Natural killer cell (primary cell): ENCODE data around the gene PDCD2L. TPM values are rescaled to one million over a fixed set of nuclear protein-coding genes. Genes with fewer than 3 reads are reported as not detected.
A peak's percentile ranks its signal among the peaks of the same experiment; 100 is the strongest.

ENCODE experiments used
- ATAC-seq, 3 donors: fragments of 150-1000 bp in 2 of 3; fragments of 200-7000 bp in 1 of 3; cut with Tn5 transposase; 1 replicate in 1 of 3; 2 replicates in 2 of 3; pipeline ENCODE4 v1.10.0; 2021; ENCODE audit warnings: mild to moderate bottlenecking in 2 of 3, moderate library complexity in 2 of 3
- DNase-seq, 2 donors: peaks; one replicate each; pipeline versions ENCODE4 v3.0.0 to v3.0.0-alpha.2; 2013 to 2021; ENCODE audit warnings: mixed read lengths in 1 of 2
- H3K27ac ChIP-seq: one replicate; pipeline ENCODE4 v1.5.1; 2013; ENCODE audit warnings: mild to moderate bottlenecking, low read length
- H3K27me3 ChIP-seq: one replicate; pipeline ENCODE4 v1.6.1; 2013; ENCODE audit warnings: low read length; ENCODE audit not compliant: control insufficient read depth, insufficient read depth
- H3K36me3 ChIP-seq: one replicate; pipeline ENCODE4 v1.6.1; 2013; ENCODE audit warnings: low read length; ENCODE audit not compliant: control insufficient read depth, insufficient read depth
- H3K4me1 ChIP-seq: one replicate; pipeline ENCODE4 v1.6.1; 2013; ENCODE audit warnings: low read length; ENCODE audit not compliant: control insufficient read depth, insufficient read depth
- H3K4me3 ChIP-seq: one replicate; pipeline ENCODE4 v1.5.1; 2013; ENCODE audit warnings: low read length
- H3K9me3 ChIP-seq: one replicate; pipeline ENCODE4 v1.6.1; 2013; ENCODE audit warnings: low read length; ENCODE audit not compliant: control insufficient read depth, insufficient read depth
- H3K27ac Mint-ChIP-seq, 2 donors: one replicate each; pipeline ENCODE4 v1.8.0; 2022; ENCODE audit warnings: mild to moderate bottlenecking in 2 of 2, mixed read lengths in 2 of 2, moderate library complexity in 1 of 2
- H3K27me3 Mint-ChIP-seq, 2 donors: one replicate each; pipeline ENCODE4 v1.8.0; 2022; ENCODE audit warnings: low read depth in 2 of 2, mixed read lengths in 2 of 2
- H3K36me3 Mint-ChIP-seq: one replicate; pipeline ENCODE4 v1.8.0; 2022; ENCODE audit warnings: mixed read lengths
- H3K4me1 Mint-ChIP-seq, 2 donors: one replicate each; pipeline ENCODE4 v1.8.0; 2022; ENCODE audit warnings: mixed read lengths in 2 of 2
- H3K4me3 Mint-ChIP-seq: one replicate; pipeline ENCODE4 v1.8.0; 2022; ENCODE audit warnings: mild to moderate bottlenecking, moderate library complexity, mixed read lengths
- H3K9me3 Mint-ChIP-seq, 2 donors: one replicate each; pipeline ENCODE4 v1.8.0; 2022; ENCODE audit warnings: mixed read lengths in 2 of 2
- WGBS: methylation state at CpG from one replicate; pipeline ENCODE4 v1.1.7; 2013; ENCODE audit warnings: missing lambda C conversion rate; ENCODE audit not compliant: insufficient coverage; 5-methylcytosine and 5-hydroxymethylcytosine counted together
- intact Hi-C: fragments of 100-400 bp; cut with micrococcal nuclease; formaldehyde crosslinking; loops from one replicate; pipeline ENCODE4 v1.14.2; 2022
- total RNA-seq, 4 donors: library from RNA; stranded (reverse); fragments of 120-200 nt in 1 of 4; gene quantifications; one replicate each; pipeline versions ENCODE4 v1.2.3 to v1.2.4, GENCODE V29; 2013 to 2022
- TF ChIP-seq, protein P1 (sequence below): fragments of 200-600 bp; IDR thresholded peaks from one replicate; pipeline ENCODE4 v1.8.0; 2022; ENCODE audit warnings: antibody characterized with exemption

The PDCD2L gene
- total RNA-seq, 3 donors from 2014 or later (not counting 1 experiment from before 2014, with no cell fraction given), result 4.7 to 8.6 (median 5.6) TPM

DNA sequence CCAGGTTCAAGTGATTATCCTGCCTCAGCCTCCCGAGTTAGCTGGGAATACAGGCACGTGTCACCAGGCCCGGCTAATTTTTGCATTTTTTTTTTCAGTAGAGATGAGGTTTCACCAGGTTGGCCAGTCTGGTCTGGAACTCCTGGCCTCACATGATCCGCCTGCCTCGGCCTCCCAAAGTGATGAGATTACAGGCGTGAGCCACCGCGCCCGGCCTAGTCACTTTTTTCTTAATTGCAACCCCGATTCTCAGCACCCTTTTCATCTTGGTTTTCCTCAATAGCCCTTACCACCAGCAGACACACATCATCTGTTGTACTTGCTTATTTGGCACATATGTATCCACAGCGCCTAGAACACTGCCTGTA, 39.8 kb upstream of the PDCD2L start:
- Histone ChIP-seq H3K27ac (peak overlapping the region; percentile 49), H3K27me3 (no peaks in the 10 kb centered on the region), H3K4me1 (peaks cover 29% of the 10 kb centered on the region), H3K36me3 (peaks cover 20% of the 10 kb centered on the region), H3K9me3 (no peaks in the 10 kb centered on the region), H3K4me3 (peak overlapping the region; percentile 85)
- peak overlapping the region; percentile 53 to 77 for H3K27ac Mint-ChIP-seq
- H3K4me3 Mint-ChIP-seq, result peak overlapping the region; percentile 83
- no peaks in the 10 kb centered on the region for H3K27me3 Mint-ChIP-seq
- intact Hi-C loops, result no loop called here
- no peak for ATAC-seq
- no peak for DNase-seq
- TF ChIP-seq, protein P1, sequence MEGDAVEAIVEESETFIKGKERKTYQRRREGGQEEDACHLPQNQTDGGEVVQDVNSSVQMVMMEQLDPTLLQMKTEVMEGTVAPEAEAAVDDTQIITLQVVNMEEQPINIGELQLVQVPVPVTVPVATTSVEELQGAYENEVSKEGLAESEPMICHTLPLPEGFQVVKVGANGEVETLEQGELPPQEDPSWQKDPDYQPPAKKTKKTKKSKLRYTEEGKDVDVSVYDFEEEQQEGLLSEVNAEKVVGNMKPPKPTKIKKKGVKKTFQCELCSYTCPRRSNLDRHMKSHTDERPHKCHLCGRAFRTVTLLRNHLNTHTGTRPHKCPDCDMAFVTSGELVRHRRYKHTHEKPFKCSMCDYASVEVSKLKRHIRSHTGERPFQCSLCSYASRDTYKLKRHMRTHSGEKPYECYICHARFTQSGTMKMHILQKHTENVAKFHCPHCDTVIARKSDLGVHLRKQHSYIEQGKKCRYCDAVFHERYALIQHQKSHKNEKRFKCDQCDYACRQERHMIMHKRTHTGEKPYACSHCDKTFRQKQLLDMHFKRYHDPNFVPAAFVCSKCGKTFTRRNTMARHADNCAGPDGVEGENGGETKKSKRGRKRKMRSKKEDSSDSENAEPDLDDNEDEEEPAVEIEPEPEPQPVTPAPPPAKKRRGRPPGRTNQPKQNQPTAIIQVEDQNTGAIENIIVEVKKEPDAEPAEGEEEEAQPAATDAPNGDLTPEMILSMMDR, result no peak
- H3K36me3 Mint-ChIP-seq, result no peaks in the 10 kb centered on the region
- no peaks in the 10 kb centered on the region for H3K9me3 Mint-ChIP-seq
- H3K4me1 Mint-ChIP-seq, result peaks cover 34 to 41% of the 10 kb centered on the region in 2 donors
- 72% methylated on average over 11 of the region's 11 CpGs for WGBS

DNA sequence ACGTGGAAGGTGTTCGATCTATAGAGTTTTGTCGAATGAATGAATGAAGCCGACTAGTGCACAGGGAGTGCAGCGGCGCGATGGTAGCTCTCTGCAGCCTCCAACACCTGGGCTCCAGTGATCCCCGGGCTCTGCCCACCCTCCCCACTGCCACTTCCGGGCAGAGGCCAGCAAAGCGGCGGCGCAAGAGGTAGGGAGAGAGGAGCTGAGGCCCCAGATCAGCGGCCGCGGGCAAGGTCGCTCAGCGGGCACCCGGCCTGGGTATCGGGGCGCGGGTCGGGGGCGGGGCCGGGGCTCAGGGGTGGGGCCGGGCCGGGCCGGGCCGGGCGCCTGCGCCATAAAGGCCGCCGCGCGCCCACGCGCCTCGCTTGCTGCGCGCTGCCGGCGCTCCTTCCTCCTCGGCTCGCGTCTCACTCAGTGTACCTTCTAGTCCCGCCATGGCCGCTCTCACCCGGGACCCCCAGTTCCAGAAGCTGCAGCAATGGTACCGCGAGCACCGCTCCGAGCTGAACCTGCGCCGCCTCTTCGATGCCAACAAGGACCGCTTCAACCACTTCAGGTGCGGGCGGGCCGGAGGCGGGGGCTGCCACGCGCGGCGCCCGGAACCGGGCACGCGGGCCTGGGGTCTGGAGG, 39.3 kb upstream of the PDCD2L start, which contains the start of gene GPI:
Gene GPI (plus strand): TSS at position 367 of the 633 bp plus-strand sequence. CDS start 71 bp downstream, at position 438.
- Histone ChIP-seq H3K27ac (peak within 1 kb of the TSS; percentile 49), H3K36me3 (peaks cover 24% of the 10 kb centered on the region), H3K4me3 (peak within 1 kb of the TSS; percentile 85), H3K27me3 (no peaks in the 10 kb centered on the region), H3K4me1 (peaks cover 24% of the 10 kb centered on the region), H3K9me3 (no peaks in the 10 kb centered on the region)
- Mint-ChIP-seq H3K9me3 (no peaks in the 10 kb centered on the region), H3K27ac (peak within 1 kb of the TSS; percentile 53 to 77), H3K36me3 (no peaks in the 10 kb centered on the region), H3K4me1 (peaks cover 29 to 36% of the 10 kb centered on the region in 2 donors), H3K27me3 (no peaks in the 10 kb centered on the region), H3K4me3 (peak within 1 kb of the TSS; percentile 88)
- DNase-seq, result peak; percentile 53 to 82
- under 1% methylated on average over 67 of the region's 67 CpGs for WGBS
- TF ChIP-seq, protein P1, result no peak
- intact Hi-C loops, result no loop called here
- ATAC-seq, result peak; percentile 90 to 93 (median 92)

DNA sequence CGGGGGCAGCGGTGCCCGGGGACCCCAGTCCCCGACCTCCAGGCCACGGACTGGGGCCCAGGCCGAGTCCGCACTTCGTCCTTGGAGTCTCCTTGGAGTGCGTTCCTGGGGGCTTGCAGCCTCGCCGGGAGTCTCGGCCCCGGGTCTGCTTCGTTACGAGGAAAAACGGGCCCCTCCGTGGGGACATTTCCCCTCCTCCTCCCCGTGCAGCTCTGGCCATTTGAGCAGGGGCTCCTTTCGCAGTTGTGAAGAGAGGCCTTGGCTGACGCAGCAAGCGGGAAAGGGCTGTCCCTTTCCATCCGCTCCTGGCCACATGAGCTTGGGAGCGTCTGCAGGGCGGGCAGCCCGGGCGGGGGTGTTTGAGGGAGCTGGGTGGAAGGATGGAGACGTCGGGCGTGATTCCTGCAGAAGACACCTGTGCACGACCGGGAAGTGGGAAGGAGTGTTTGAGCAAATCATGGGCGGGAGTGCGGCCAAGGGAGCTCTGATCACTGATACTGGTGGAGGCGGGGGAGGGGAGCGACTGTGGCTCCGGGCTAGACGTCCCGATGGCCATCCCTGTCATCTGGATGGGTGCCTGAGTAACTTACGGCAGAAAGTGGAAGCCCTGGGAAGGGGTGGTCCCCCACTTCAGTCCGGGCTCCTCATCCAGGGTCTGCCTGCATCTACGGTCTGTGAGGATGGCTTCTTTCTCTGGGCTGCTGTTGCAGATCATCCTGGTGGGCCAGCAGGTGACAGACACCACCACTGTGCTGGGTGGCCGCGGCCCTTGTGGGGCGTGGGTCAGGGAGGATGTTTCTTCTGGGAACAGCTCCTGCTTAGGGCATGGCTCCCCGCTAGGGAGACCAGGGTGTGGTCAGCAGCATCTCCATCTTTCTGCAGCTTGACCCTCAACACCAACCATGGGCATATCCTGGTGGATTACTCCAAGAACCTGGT, 38.5 kb upstream of the PDCD2L start:
- H3K4me3 Mint-ChIP-seq, result peak overlapping the region; percentile 88
- peaks cover 27% of the 10 kb centered on the region for H3K36me3 ChIP-seq
- H3K27me3 ChIP-seq, result no peaks in the 10 kb centered on the region
- ATAC-seq (peak in 1 of 3 donors; percentile 3), DNase-seq (peak in 1 of 2 donors; percentile 39)
- WGBS, result 11% methylated on average over 45 of the region's 45 CpGs
- TF ChIP-seq, protein P1, result no peak
- peaks cover 26 to 34% of the 10 kb centered on the region in 2 donors for H3K4me1 Mint-ChIP-seq
- peak overlapping the region; percentile 11 for H3K27ac ChIP-seq
- no peaks in the 10 kb centered on the region for H3K9me3 Mint-ChIP-seq
- peak overlapping the region; percentile 16 to 77 for H3K27ac Mint-ChIP-seq
- no peaks in the 10 kb centered on the region for H3K9me3 ChIP-seq
- no peaks in the 10 kb centered on the region for H3K36me3 Mint-ChIP-seq
- peak overlapping the region; percentile 85 for H3K4me3 ChIP-seq
- H3K4me1 ChIP-seq, result peaks cover 23% of the 10 kb centered on the region
- H3K27me3 Mint-ChIP-seq, result no peaks in the 10 kb centered on the region
- intact Hi-C loops, result no loop called here
